ENCODE measurements around the gene LRRC1.

The LRRC1 gene

GRCh38 chr6:53947780-53948179, 153.0 kb downstream of the LRRC1 start:
- no peak overlapping the region for H3K4me3 ChIP-seq (ENCODE audit: low read length)
- no peak for TF ChIP-seq CTCF (conservative IDR thresholded peaks at IDR 0.05; ENCODE audit: low read length)
- DNase-seq (ENCODE audit: low read depth), result no peak

GRCh38 chr6:53951383-53951782, 156.6 kb downstream of the LRRC1 start:
- TF ChIP-seq CTCF (conservative IDR thresholded peaks at IDR 0.05; ENCODE audit: low read length), result no peak
- DNase-seq (ENCODE audit: low read depth), result no peak
- H3K4me3 ChIP-seq (ENCODE audit: low read length), result no peak overlapping the region

- no peak overlapping the region for H3K4me3 ChIP-seq (ENCODE audit: low read length)
- TF ChIP-seq CTCF (conservative IDR thresholded peaks at IDR 0.05; ENCODE audit: low read length), result peak; percentile 57
- peak; percentile 43 for DNase-seq (ENCODE audit: low read depth)
Observed at GRCh38 chr6:53956068-53956711, 161.4 kb downstream of the LRRC1 start.

- TF ChIP-seq CTCF (conservative IDR thresholded peaks at IDR 0.05; ENCODE audit: low read length), result no peak
- no peak for DNase-seq (ENCODE audit: low read depth)
- H3K4me3 ChIP-seq (ENCODE audit: low read length), result no peak overlapping the region
Observed at GRCh38 chr6:53956804-53957203, 162.0 kb downstream of the LRRC1 start.

- peak; percentile 48 for DNase-seq (ENCODE audit: low read depth)
- no peak overlapping the region for H3K4me3 ChIP-seq (ENCODE audit: low read length)
- TF ChIP-seq CTCF (conservative IDR thresholded peaks at IDR 0.05; ENCODE audit: low read length), result no peak
Observed at GRCh38 chr6:53959717-53960116, 164.9 kb downstream of the LRRC1 start.

- no peak overlapping the region for H3K4me3 ChIP-seq (ENCODE audit: low read length)
- TF ChIP-seq CTCF (conservative IDR thresholded peaks at IDR 0.05; ENCODE audit: low read length), result no peak
- peak; percentile 67 for DNase-seq (ENCODE audit: low read depth)
Observed at GRCh38 chr6:53960311-53960710, 165.5 kb downstream of the LRRC1 start.

- no peak for TF ChIP-seq CTCF (conservative IDR thresholded peaks at IDR 0.05; ENCODE audit: low read length)
Observed at GRCh38 chr6:53961679-53962370, 167.0 kb downstream of the LRRC1 start.

More at GRCh38 chr6:53961679-53962370, 167.0 kb downstream of the LRRC1 start:
- H3K4me3 ChIP-seq (ENCODE audit: low read length), result no peak overlapping the region
- peak; percentile 81 for DNase-seq (ENCODE audit: low read depth)

All from AG10803 (cell line).